SJSA1 (cell line): ENCODE results near the gene ADAT3. TPM values are rescaled to one million over a fixed set of nuclear protein-coding genes. Genes with fewer than 3 reads are reported as not detected.

Experiments used
- DNase-seq, 2 experiments: peaks; one replicate each; pipeline ENCODE4 v3.0.0-alpha.2; 2015 to 2020; ENCODE audit warnings: low spot score in 2 of 2, low read depth in 1 of 2
- H3K27ac ChIP-seq: fragments of 250-450 bp; sonication (Bioruptor Pico); 2 replicates; pipeline ENCODE4 v1.5.1; 2020; ENCODE audit warnings: mild to moderate bottlenecking, moderate library complexity
- H3K27me3 ChIP-seq: fragments of 250-450 bp; sonication (Bioruptor Pico); replicated peaks from 2 replicates; pipeline ENCODE4 v1.5.1; 2020; ENCODE audit warnings: mild to moderate bottlenecking, moderate library complexity
- H3K36me3 ChIP-seq: fragments of 250-450 bp; sonication (Bioruptor Pico); 2 replicates; pipeline ENCODE4 v1.5.1; 2020; ENCODE audit warnings: mild to moderate bottlenecking
- H3K4me1 ChIP-seq: fragments of 250-450 bp; sonication (Bioruptor Pico); replicated peaks from 2 replicates; pipeline ENCODE4 v1.6.1; 2021; ENCODE audit warnings: mild to moderate bottlenecking
- H3K4me3 ChIP-seq: fragments of 250-450 bp; sonication (Bioruptor Pico); 2 replicates; pipeline ENCODE4 v1.5.1; 2020; ENCODE audit warnings: mild to moderate bottlenecking
- H3K9me3 ChIP-seq: fragments of 250-450 bp; sonication (Bioruptor Pico); replicated peaks from 2 replicates; pipeline ENCODE4 v1.5.1; 2020; ENCODE audit warnings: mild to moderate bottlenecking
- total RNA-seq: library from RNA; depleted of rRNA; stranded (reverse); fragments of >200 nt; shearing (Covaris generic); gene quantifications from 2 replicates; pipeline ENCODE4 v1.2.3, GENCODE V29; 2014; rRNA removed

ADAT3 gene
- total RNA-seq, 1 experiment from 2014 or later: 2.4 TPM

GRCh38 chr19:1962674-1963073, 57.5 kb downstream of the ADAT3 start:
- Histone ChIP-seq H3K27me3 (no peaks in the 10 kb centered on the region), H3K4me3 (no peak overlapping the region), H3K36me3 (0 out of 2 replicates have a peak, but pooled peaks cover 6% of the 10 kb centered on the region), H3K27ac (no peak overlapping the region), H3K4me1 (no peaks in the 10 kb centered on the region), H3K9me3 (no peaks in the 10 kb centered on the region)
- no peak for DNase-seq

Other genes with a start within 250 kb of the ADAT3 start
- not detected in 2 replicates for gene ONECUT3, start 151.9 kb upstream of the ADAT3 start, total RNA-seq
- 2.7 and 3.8 TPM in 2 replicates for gene ATP8B3, start 93.1 kb upstream of the ADAT3 start, total RNA-seq
- gene REXO1, start 56.9 kb upstream of the ADAT3 start, total RNA-seq: 14.1 and 36.2 TPM in 2 replicates
- 5.6 and 8.7 TPM in 2 replicates for gene KLF16, start 41.8 kb upstream of the ADAT3 start, total RNA-seq
- gene ABHD17A, start 19.9 kb upstream of the ADAT3 start, total RNA-seq: 91.9 and 101 TPM in 2 replicates
- gene SCAMP4, start within 50 bp of the ADAT3 start, total RNA-seq: 47.3 and 89.8 TPM in 2 replicates
- 31.9 and 63.4 TPM in 2 replicates for gene CSNK1G2, start 35.8 kb downstream of the ADAT3 start, total RNA-seq
- gene BTBD2, start 110.3 kb downstream of the ADAT3 start, total RNA-seq: 25.7 and 32.6 TPM in 2 replicates
- 18.7 and 31.6 TPM in 2 replicates for gene MKNK2, start 145.8 kb downstream of the ADAT3 start, total RNA-seq
- gene MOB3A, start 190.9 kb downstream of the ADAT3 start, total RNA-seq: 10.1 and 20.6 TPM in 2 replicates
- gene IZUMO4, start 191.5 kb downstream of the ADAT3 start, total RNA-seq: 1.9 TPM in 1 of 2 replicates, not detected in the other
- 66.5 and 78.9 TPM in 2 replicates for gene AP3D1, start 246.2 kb downstream of the ADAT3 start, total RNA-seq